HG03521 (cell line): Measurements from ENCODE around the gene ZNF17.
A peak's percentile ranks its signal among the peaks of the same experiment; 100 is the strongest.
"Not testable (repeated sequence)": the region's sequence is repeated elsewhere in the genome, so short reads cannot be mapped to it uniquely, and the experiment has no call there.

Experiments used
- ATAC-seq: cut with Tn5 transposase; IDR thresholded peaks from one replicate; pipeline ENCODE4 v1.9.1; 2021; ENCODE audit warnings: mild to moderate bottlenecking, moderate library complexity; ENCODE audit not compliant: unreplicated experiment

ZNF17 gene

DNA sequence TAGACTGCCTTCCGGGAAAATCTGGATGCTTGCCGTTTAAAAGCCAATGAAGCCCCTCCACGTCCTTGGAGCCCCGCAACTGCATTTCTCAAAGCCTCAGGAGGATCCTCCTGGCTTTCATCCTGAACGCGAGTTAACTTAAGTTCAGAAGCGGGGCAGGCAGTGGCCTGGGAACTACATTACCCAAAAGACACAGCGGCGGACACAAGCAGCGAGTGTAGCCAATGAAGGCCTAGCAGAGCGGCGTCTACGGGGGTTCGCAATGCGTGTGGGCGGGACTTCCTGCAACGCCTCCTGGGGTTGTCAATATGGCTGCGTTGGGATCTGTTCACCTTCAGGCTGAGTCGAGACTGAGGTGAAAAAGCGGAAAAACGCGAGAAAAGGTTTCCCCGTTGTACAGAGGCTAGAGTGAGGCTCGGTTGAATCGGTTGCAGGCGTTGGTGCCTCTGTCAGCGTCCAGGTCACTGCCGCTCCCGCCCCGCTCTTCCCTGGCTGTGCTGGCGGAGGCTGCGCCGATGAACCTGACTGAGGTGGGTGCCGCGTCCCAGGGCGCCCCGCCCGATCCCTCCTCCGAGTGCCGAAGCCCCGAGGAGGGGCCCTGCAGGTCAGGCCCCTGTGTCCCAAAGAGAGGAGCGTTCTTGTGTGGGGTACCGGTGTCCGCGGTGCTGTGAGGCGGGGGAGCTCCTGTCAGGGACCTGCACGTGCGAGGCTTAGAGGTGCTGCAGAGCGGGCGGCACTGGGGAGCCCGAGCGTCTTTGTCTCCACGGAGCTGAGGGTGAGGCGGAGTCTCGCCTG lies at the start of gene ZNF17:
Gene ZNF17 (plus strand): TSS at position 285 of the 795 bp plus-strand sequence. CDS start 2,455 bp downstream, outside the sequence.
- ATAC-seq = peak; percentile 99

DNA sequence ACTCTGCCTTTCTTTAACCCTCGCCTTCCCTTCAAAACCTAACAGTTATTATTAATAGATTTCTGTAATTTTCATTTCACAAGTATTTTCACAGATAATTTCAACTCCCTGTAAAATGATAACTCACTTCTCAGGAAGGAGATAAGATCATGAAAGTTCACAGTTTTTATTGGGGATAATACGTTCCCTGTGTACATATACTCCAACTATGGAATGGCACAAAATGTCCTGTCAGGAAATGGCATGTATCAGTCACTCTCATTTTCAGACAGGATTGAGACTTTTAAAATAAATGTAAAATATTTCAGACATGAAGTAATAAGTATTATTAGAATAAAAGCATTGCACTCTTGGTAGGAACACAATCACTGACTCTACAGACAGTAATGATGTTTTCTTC lies 48.5 kb upstream of the ZNF17 start:
- no peak for ATAC-seq

DNA sequence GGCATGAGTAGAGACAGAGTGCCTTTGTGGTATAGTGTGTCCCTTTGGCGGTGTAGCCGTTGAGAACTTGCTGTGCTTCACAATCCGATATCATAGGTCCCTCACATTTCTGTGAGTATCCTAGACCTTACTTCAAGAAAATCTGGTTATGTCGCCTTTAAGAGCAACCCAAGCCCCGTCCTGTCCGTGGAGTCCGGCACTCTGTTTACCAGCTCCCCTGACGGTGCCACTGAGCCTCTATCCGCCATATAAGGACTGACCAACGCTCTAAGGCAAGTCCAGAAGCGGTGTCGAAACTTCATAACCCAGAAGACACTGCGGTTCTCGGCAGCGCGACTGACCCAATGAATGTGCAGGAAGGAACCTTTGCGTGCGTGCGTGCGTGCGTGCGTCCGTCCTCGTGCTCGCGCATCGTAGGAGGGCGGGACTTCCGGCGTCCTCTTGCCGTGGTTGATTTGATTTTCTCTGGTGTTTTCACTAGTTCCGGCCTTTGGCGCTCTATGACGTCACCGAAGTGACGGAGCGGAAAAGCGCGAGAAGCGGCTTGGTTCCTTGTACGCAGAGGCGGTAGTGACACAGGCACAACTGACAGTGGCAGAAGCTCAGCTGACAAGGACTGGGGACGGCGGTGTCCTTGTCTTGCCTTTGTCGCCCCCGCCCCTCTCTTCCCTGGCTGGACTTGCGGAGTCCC lies 47.8 kb upstream of the ZNF17 start, which contains the start of the genes TRAPPC2B and ZNF547:
Gene TRAPPC2B (plus strand): TSS at position 555 of the 691 bp plus-strand sequence. CDS start 1,283 bp downstream, outside the sequence.
Gene ZNF547 (plus strand): TSS at position 555 of the 691 bp plus-strand sequence. CDS start 5,005 bp downstream, outside the sequence.
- ATAC-seq = peak; percentile 89

DNA sequence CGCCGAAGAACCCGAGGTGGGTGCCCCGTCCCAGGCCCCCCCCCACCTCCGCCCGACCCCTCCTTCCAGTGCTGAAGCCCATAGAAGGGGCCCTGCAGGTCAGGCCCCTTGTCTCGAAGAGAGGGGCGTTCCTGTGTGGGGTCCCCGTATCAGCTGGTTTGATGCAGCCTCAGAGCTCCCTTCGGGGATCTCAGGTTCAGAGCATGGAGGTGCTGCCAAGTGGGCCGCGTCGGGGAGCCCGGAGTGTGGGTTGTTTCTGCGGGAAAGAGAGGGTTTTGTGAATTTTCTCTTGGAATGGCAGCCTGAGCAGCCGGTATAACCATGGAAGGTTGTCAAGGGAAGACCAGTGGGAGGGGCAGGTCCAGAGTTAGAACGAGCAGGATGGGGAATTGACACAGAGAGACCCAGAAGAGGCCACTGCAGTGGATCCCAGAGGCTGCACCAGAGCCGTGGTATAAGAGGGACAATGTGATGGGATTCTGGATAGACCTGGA lies 47.2 kb upstream of the ZNF17 start:
- peak; percentile 1 for ATAC-seq

DNA sequence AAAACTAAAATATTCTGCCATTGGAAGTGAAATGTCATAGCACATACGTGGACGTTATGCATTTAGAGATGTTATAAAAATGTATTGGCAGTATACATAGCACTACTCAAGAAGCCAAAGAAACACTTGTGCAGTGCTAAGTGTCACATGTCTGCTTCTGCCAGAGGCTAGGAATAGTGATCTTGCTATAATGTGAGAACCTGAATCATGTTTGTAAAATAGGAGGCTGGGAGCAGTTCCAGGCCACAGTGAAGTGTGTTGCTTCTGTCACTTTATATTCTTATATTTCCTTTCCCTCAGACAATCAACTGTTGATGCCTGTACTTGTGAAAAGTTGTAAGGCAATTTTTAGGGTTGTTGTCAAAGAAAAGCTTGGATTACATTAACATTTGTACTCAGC lies 44.2 kb upstream of the ZNF17 start:
- no peak for ATAC-seq

DNA sequence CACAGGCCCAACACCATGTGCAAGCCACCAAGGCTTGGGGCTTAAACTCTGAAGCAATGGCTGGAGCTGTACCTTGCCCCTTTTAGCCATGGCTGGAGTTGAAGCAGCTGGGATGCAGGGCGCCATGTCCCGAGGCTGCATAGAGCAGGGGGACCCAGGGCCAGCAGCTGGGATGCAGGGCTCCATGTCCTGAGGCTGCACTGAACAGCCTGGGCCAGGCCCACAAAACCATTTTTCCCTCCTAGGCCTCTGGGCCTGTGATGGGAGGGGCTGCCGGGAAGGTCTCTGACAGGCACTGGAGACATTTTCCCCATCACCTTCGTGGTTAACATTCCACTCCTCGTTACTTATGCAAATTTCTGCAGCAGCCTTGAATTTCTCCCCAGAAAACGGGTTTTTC lies 36.8 kb upstream of the ZNF17 start:
- no peak for ATAC-seq

DNA sequence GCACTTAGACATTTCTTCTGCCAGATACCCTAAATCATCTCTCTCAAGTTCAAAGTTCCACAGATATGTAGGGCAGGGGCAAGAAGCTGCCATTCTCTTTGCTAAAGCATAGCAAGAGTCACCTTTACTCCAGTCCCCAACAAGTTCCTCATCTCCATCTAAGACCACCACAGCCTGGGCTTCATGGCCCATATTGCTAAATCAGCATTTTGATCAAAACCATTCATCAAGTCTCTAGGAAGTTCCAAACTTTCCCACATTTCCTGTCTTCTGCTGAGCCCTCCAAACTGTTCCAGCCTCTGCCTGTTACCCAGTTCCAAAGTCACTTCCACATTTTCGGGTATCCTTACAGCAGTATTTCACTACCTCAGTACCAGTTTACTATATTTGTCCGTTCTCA lies 36.3 kb upstream of the ZNF17 start:
- ATAC-seq = not testable (repeated sequence)

DNA sequence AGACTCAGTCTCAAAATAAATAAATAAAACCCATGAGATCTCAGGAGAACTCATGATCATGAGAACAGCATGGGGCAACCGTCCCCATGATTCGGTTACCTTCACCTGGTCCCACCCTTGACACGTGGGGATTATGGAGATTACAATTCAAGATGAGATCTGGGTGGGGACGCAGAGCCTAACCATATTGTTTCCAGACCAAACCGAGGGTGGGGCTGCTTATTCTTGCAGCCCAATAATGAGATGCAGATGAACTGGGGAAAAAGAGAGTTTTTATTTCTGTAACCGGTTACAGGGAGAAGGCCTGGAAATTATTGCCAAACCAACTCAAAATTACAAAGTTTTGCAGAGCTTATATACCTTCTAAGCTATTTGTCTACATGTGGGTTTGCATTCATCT lies 34.8 kb upstream of the ZNF17 start:
- ATAC-seq = no peak

DNA sequence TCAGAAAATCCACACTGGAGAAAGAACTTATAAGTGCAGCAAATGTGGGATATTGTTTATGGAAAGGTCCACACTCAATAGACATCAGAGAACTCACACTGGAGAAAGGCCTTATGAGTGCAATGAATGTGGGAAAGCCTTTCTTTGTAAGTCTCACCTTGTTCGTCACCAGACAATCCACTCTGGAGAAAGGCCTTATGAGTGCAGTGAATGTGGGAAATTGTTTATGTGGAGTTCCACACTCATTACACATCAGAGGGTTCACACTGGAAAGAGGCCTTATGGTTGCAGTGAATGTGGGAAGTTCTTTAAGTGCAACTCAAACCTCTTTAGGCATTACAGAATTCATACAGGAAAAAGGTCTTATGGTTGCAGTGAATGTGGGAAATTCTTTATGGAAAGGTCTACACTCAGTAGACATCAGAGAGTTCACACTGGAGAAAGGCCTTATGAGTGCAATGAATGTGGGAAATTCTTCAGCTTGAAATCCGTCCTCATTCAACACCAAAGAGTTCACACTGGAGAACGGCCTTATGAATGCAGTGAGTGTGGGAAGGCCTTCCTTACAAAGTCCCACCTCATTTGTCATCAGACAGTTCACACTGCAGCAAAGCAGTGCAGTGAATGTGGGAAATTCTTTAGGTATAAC lies 33.3 kb upstream of the ZNF17 start:
- no peak for ATAC-seq

DNA sequence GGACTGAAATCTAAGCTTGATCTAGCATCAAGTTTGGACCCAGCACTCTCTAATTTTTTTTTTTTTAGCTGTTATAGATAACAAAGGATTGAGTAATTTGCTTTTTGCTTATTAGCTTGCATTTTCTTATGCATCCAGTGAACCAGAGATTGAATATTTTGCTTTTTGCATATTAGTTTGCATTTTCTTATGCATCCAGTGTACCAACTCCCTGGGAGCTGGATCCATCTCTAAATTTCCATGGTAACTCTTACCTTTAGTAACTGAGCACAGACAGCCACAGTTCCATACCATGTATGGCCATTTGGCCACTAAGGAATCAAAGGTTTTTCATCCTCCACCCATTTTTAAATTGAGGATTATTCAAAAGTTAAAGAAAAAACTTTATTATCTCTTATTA lies 30.0 kb upstream of the ZNF17 start:
- no peak for ATAC-seq

DNA sequence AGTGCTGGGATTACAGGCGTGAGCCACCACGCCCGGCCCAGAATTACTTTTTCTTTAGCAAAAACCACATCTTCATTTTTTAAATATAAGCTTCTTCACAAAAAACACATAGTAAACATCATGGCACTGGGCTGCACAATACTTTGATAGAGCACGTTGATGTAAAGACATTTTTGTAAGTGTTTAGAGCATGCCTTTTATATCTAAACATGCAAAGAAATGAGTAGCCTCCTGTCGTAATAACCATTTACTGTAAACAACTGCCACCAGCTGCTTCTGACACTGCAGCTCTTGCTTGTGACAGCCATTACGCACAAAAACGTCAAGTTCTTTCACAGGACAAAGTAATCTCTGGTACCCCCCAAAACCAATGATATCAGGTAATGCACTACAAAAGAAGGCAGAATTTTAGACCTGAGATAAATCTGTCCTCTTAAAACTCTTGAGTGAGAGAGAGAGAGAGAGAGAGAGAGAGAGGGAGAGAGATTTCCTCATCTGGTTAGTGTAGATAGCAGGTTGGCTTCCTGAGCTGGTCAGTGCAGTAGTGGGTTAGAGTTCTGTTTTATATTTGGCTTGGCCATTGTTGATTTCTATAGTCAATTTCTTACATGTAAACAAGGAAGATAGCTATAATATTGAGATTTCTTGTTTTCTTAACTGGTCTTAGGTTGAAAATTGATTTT lies 28.0 kb upstream of the ZNF17 start:
- ATAC-seq = no peak

DNA sequence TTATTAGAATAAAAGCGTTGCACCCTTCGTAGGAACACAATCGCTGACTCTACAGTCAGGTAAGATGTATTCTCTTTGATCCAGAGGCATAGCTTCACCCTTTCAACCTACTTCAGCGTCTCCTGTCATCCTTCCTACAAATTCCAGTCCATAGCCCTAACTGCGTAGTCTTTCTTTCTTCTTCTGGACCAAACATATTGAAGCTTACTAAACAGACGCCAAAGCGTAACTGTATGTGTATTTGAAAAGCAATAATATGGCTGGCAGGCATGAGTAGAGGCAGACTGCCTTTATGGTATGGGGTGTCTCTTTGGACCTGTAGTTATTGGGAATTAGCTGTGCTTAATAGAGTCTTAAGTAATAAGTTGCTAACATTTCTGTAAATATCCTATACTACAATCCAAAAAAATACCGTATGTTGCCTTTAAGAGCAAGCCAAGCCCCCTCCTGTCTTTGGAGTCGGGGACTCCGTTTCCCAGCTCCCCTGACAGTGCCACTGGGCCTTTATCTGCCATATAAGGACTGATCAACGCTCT lies 21.7 kb upstream of the ZNF17 start:
- ATAC-seq = no peak

DNA sequence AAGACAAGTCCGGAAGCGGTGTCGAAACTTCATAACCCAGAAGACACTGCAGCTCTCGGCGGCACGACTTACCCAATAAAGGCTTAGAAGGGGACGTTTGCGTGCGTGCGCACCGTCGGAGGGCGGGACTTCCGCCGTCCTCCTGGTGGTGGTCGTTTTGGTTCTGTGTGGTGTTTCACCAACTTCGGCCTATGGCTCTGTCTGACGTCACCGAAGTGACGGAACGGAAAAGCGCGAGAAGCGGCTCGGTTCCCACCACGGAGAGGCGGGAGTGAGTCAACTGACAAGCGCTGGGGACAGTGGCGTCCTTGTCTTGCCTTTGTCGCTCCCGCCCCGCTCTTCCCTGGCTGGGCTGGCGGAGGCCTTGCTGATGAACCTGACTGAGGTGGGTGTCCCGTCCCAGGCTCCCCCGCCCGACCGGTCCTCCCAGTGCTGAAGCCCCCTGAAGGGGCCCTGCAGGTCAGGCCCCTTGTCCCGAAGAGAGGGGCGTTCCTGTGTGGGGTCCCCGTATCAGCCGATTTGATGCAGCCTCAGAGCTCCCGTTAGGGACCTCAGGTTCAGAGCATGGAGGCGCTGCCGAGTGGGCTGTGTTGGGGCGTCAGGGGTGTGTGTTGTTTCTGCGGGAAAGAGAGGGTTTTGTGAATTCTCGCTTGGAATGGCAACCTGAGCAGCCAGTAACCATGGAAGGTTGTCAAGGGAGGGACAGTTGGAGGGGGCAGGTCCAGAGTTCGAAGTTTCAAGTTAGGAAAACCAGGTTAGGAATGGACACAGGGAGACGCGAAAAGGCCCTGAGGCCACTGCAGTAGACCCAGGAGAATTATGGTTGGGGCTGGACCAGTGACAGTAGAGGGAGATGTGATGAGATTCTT lies 21.0 kb upstream of the ZNF17 start, which contains the start of gene ZNF548:
Gene ZNF548 (plus strand): TSS at position 125 of the 869 bp plus-strand sequence. CDS start 246 bp downstream, at position 371.
- ATAC-seq = peak; percentile 96

DNA sequence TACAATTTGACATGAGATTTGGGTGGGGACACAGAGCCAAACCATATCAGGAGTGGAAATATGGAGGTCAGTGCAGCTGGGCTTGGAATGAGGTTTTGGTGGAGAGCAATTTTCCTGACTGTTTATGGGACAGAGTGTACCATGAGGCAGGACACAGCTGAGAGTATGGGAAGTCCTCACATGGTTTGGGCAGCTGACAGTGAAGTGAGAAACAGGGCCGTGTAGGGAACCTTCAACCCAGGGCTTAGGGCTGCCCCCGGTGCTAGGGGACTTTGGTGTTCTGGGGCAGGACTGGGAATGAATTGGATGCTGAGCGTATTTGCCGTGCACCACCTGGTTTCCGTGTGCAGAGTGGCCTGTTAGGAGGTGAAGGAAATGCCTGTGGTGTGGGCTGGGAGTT lies 15.3 kb upstream of the ZNF17 start:
- no peak for ATAC-seq

DNA sequence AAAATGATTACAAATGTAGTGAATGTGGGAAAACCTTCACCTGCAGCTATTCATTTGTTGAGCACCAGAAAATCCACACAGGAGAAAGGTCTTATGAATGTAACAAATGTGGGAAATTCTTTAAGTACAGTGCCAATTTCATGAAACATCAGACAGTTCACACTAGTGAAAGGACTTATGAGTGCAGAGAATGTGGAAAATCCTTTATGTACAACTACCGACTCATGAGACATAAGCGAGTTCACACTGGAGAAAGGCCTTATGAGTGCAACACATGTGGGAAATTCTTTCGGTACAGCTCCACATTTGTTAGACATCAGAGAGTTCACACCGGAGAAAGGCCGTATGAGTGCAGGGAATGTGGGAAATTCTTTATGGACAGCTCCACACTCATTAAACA lies 12.1 kb upstream of the ZNF17 start:
- ATAC-seq = no peak

DNA sequence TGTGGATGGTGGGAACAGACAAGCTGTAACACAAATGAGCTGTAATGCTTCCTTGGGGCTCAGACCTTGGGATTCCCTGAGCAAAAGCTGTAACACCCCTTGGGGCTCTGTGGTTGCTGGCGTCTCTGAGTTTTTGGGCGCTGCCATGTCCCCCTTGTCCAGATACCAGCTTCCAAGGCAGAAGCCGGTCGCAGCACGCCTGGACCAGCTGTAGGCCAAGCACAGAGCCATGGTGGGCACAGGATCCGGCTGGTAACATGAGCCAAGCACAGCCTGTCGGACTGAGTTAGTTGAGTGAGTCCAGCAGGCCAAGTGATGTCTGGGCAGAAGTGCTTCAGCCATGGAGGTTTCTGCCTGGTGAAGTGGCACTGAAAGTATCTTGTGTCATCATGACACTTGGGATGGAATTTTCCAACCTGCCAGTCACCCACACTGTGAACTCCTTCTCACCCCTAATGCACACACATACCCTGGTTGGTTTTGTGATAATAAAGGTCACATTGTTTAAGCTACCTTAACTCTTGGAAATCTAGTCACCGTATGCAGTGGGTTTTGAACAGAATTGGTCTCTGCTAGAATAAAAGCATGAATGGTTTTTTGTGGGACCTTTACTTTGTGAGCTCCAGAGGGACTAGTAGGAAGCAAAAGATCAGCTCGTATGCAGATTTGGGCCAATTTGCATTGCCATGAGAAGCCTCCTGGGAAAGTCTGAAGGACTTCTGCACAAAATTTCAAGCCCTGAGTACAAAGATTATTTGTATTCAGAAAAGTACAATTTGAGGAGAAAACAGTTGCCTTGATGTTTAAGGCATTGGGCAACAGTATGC lies 7.0 kb upstream of the ZNF17 start:
- ATAC-seq = no peak

DNA sequence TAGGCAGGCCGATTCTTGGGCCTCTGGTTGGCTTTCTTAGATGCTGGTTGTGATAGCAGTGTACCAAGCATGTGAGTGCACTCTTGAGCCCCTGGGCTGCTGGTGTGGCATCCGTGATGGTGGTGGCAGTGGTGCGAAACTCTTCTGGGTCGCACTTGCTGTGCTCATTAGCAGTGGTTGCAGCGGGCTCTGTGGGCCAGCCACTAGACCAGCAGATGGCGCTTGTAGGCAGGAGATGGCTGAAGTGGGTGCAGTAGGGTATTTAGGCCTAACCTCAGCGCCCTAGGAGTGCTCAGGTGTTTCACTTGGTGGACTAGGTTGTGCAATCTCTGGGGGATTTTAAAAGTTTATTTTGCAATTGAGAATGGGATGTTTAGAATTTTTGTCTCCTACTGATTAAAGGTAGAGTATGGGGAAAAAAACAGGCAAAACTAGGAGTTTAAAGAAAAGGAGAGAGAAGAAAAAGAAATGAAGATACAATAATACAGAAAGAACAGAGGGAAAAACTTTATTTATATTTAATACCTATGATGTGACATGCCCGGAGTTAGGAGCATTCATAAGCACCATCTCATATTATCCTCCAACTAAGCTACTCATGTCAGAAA lies 4.3 kb upstream of the ZNF17 start:
- no peak for ATAC-seq

DNA sequence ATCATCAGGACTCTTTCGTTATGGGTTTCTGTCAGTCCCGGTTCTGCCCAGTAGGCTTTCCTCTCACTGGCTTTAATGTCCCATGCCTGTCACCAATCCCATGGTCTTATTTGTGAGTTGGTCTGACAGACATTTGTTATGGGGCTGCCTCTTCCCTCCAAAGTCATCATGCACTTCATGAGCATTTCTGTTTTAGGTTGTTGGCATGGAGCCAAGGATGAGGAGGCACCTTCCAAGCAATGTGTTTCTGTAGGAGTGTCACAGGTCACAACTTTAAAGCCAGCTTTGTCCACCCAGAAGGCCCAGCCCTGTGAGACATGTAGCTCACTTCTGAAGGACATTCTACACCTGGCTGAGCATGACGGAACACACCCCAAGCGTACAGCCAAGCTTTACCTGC lies 8.5 kb downstream of the ZNF17 start:
- ATAC-seq = no peak
